D341Med (cell line): Measurements from ENCODE around the gene NFIA.

Source experiments
- DNase-seq: peaks from one replicate; pipeline ENCODE4 v3.0.0; 2012; ENCODE audit warnings: low spot score

The NFIA gene

DNA sequence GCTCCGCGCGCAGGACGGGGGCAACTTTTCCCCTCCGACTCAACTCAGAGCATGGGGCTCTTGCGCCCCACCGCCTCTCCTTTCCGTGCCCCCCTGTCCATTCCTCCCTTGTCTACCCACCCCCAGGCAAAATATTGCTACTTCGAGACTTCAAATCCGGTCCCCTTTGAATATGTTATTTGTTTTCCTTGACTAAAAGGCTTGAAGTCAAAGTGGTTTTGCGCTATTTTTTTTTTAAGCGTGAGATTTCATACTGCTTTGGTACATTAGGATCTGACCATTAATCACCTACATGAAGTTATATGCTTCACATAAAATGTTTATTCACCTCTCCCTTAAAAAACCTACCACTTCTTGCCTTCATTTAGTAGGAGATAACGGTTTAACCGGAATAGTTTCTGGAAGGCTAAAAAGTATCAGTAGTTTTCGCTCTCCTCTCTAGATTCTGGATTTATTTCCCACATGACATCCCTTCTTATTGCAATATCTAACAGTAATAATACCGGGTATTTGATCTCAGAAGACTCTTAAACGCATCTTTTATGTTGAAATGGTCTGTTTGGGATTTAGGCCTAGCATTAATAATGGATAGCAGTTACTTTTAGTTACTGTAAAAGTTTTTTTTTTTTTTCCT, 1.6 kb downstream of the NFIA start:
- DNase-seq: no peak

DNA sequence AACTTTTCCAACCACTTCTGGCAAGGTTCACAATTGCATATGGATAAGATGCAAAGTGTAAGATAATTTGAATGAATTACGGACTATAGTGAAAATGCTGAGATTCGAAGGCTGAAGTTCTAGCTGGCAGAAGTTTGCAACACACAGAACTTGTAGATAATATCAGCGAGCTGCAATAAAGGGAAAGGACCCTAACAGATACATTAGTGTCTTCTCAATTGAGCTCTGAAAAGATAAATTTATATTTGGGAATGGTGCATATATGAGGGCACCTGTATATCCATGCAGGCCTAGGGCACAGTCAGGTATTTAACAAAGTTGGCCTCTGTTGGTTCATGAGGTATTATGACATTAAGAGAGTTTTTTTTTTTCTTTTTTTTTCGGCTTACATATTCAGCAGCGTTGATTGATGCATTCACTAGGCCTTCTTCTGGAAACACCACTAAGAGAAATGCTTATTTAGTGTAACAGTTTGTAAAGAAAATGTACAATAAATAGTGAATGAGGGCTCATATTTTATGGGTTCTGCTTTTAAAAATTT, 2.2 kb downstream of the NFIA start:
- DNase-seq: no peak

DNA sequence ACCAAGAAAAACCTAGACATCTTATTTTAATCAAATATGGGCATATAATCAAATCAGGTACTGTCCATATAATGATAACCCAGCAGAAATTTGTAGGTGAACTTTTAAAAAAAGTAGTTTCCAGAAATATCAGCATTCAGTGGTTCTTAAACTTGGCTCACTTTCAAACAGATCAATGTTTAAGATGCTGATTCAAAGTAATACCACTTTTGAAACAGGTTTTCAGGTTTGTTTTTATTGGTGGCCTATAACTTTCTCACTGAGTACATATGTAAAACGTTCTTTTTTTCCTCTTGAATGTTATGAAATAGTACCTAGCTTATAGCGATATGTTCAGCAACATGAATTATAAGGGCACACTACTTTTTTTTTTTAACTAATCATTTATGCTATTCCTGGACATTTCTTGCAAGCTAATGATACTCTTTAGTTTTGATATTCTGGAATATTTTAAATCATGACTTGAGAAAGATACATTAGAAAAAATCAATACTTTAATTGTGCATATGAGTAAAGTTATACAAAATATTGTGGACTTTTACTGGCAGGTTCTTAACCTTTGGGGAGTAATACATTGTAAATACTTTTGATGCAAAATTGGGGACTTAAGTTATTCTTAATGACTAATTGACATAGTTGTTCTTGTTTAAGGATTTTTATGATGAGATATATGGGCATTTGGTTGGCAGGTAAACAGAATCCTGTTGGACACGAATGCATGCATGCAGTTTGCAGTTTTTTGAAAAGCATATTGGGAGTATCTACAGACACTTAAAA, 3.0 kb downstream of the NFIA start:
- DNase-seq: no peak

DNA sequence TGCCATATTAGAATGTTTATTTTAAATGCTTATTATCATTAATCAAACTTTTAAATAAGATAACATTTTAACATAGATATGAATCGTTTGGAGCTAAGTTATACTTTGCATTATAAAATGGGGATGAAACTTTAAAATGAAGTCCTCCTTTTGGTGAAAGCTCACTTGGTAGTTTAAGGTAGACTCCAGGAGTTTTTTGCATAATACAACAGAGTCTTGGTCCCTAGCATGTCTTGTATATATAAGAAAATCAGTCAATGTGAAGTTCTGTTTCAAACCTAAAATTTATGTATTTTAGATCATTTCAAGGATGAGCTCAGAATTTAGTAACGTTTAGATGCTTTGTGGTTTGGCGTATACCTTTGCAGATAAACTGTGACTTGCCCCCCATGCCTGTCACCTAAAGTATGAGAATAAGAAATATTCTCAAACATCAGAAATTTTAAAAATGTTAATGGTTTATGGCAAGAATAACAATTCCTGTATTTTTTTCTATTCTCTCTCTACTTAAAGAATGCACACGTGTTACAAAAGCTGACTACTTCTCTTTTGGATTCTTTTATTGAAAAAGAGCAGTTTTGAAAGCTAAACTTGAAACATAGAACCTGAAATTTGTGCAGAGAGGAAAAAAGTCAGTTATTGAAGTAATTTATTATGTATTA, 3.8 kb downstream of the NFIA start:
- no peak for DNase-seq

DNA sequence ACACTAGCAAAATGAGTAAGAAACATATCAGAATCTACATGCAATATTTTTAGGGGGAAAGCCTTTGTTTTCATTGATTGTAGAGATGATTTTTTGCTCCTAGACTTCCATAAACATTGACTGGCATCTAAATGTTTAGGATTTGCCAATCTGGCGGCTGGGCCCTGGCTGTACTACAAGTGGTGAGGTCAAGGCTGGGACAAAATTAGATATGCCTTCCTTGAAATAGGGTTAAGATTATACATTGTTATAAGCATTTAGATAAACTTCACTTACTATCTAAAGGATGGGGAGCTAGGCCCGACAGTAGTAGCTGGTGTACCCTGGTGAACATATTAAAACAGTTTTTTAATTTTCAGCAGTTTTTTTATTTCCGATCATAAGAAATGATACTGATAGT, 5.2 kb downstream of the NFIA start:
- no peak for DNase-seq

DNA sequence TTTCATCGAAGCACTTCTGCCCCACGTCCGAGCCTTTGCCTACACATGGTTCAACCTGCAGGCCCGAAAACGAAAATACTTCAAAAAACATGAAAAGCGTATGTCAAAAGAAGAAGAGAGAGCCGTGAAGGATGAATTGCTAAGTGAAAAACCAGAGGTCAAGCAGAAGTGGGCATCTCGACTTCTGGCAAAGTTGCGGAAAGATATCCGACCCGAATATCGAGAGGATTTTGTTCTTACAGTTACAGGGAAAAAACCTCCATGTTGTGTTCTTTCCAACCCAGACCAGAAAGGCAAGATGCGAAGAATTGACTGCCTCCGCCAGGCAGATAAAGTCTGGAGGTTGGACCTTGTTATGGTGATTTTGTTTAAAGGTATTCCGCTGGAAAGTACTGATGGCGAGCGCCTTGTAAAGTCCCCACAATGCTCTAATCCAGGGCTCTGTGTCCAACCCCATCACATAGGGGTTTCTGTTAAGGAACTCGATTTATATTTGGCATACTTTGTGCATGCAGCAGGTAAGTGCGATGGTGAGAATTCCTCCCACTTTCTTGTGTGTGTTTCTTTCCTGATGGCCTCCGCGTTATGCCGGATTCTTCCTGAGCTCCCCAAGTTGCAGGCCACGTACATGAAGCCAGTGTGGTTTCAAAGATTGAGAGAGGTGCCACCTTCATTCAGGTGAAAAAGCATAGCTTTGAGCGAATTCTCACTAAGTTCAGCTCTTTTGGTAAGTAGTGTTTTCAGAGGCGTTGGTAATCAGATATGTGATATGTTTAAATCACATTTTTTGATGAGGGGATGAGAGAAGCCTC, 6.0 kb downstream of the NFIA start:
- no peak for DNase-seq

DNA sequence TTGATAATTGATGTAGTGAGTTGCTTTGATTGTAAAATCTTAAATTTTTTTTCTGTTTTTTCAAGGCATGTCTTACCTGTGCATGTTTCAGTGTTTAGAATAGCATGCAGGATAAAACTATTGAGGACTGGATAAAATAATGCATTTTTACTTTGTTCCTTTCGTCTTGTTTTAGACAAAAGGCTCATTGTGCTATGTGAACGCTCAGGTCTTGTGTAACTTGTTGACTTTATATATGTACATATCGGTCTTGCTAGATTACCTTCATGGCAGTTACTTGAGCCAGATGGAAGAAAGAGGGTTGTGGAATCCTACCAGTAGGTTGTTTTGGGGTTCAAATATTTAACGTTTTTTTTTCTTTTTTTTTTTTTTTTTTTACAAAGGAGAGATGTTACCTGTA, 7.0 kb downstream of the NFIA start:
- DNase-seq: no peak

DNA sequence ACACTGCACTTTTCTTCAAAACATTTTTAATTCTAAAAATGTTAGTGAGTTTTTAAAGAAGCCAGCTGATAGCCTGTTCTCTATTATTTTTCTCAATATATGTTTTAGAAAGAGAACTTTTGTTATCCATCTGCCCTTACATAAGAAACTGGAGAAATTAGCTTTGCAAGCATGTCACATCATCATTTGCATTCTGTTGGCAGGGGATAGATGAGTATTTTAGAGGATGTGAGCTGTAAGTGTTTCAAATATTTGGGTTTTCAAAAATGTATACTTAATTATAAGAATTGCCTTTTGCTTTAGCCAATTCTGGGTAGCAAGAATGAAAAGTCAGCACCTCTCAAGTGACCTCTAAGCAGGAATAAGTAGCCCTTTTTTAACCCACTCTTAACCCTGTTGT, 7.4 kb downstream of the NFIA start:
- DNase-seq: no peak

DNA sequence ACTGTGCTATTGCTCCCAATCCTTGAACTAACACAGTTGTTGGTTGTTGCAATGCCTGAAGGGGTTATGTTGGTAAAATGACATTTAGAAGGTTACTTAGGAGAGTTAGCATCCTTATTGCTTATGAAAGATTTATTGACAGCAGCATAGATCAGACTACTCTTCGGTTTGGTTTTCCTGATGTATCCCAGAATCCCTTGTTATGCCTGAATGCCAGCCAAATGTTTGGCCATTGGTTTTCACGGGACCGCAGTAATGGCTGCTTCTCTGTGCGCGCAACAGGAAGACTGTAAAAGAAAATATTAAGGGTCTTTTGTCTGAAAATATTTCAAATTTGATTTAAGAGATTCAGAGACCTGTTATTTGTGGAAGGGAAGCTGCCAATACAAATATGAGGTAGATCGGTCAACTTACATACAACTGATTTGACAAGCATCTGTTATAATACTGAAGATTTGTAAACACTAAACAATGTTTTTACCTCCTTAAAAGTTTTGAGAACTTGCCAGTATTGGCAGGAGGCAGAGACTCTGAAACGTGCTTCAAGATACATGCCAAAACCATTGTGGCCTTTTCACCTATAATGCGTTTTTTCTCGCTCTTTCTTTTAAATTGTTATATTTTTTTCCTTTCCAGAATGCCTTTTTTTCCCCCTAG, 8.3 kb downstream of the NFIA start:
- DNase-seq: no peak

DNA sequence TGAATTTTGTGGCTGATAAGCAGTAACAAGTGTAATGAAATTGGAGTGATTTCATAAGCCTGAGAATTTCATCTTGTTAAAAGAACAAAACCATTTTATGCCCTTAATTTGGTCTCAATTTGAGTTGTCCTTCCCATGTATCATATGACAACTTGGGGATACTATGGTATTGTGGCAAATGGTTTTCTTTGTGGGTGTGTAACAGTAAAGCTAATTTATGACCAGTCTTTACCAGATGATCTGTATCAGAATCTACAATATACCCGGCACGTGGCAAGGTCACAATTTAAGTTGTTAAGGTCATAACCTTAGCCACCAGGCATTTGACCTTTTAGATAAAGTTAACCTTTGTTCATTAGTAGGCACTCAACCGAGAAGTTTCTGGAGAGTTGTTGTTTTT, 9.1 kb downstream of the NFIA start:
- DNase-seq: no peak

DNA sequence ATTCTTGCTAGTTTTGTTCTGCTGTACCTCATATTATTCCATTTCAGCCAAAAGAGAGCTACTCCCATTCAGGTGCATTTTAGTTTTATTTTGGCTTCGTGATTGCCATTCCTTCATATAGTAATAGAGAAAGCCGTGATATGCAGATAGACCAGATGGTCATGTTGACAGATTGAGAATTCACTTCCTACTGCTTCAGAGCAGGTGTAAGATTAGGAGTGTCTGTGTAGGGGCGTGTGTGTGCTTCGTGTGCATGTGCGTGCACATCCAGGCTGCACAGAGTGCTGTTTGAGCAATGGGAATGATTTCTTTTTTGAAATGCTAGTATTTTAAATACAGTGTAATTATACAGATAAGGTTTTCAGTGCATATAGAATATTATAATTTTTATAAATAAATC, 10.3 kb downstream of the NFIA start:
- DNase-seq: no peak

DNA sequence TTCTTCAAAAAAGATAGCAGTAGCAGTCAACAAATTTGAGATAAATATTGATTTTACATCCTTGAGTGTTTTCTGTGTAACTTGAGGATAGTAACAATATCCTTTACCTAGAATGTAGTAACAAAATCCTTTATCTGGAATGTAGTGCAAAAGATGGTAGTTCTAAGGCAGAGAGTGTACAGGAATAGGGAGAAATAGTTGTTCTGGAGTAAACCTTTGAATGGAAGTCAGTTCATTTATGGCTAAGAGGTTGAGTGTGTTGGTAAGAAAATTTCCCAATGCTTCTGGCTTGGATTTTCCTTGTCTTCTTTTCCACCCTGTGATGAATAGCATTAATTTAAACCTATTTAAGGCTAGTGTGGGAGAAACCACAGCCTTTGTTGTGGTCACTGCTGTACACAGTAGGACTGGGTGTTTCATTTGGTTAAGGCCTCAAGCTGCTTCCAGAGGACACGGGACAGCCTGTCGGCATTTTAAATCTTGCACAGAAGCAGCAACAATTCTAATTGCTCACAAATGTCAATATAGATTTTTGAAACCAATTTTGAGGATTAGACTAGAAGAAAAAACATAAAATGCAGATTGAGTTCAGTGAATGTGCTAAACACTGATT, 11.3 kb downstream of the NFIA start:
- DNase-seq: no peak

DNA sequence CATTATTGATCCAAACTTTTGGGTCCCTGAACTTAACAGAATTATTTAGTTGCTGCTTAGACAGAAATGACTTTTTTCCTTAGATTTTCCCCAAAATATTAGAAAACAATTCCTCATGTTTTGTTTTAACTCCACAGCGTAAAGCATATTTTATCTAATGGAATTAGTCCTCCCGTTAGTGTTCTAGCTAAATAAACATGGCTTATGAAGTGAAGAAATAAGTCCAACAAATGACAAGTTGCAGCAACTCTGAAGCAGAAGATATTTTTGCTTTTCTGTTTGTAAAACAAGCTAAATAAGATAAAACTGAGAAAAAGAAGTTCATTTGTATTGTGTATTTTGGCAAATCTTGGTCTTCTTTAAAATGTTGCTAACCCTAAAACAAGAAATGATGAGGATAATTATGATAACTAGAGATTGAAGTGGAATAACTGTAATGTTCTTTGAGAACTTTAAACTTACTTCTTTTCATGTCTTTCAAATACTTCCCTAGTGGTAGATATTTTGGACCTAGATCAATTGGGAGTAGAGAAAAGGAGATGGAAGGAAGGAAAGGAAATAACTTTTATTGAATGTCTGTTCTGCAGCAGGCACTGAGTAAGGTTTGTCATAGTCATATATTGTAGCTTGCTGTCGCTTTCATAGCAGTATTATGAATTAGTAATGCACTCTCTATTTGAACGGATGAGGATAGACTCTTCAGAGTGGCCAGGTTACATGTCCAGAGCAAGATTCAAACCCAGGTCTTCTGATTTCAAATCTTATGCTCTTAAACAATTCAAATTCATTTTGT, 12.5 kb downstream of the NFIA start:
- DNase-seq: no peak

DNA sequence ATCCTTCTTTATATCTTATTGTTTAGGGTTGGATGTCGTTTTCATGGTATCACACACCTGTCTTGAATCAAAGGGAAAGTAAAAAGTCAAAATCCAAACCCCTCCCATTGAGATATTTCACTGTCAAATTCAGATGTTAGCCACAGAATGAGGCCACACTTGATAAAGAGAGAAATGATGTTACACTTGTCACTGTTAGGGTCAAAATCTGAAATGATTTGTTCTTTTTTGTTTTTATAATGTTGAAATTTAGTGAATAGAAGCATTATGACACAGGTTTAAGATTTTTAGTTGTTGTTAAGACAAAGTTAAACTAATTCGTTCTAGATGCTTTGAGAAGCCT, 13.1 kb downstream of the NFIA start:
- no peak for DNase-seq

DNA sequence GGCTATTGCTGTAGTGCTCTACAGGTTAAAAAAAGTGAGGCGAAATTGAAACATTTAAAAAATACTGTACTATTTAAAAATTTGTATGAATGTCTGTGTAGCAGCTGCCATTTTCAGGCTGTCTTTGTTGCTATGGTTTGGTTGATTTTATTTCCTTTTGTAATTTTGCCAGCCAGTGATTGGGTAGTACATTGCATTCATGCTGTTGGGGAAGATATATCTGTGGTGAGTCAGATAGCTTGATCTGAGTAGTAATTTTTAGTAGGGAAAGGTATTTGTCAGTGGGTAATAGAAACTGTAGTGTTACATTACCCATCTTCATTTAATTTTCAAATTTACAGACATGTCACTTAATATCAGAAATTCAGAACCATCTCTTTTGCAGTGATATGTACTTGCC, 15.0 kb downstream of the NFIA start:
- DNase-seq: no peak

DNA sequence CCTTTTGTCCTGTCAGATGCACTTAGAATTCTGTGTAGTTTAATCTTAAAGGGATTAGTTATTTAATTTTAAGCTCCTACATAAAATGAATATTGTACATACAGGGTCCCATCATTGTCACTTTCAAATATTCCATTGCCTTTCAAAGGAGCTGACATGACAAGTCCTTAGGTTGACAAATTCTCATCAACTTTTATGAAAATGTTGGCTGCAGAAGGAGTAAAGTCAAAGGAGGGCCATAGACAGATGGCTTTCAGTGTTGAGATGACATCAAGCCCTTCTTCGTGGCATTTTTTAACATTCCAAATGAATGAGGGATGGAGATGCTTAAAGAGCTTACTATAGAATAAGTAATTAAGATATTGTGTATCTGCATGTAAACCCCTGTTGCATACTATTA, 15.4 kb downstream of the NFIA start:
- no peak for DNase-seq

DNA sequence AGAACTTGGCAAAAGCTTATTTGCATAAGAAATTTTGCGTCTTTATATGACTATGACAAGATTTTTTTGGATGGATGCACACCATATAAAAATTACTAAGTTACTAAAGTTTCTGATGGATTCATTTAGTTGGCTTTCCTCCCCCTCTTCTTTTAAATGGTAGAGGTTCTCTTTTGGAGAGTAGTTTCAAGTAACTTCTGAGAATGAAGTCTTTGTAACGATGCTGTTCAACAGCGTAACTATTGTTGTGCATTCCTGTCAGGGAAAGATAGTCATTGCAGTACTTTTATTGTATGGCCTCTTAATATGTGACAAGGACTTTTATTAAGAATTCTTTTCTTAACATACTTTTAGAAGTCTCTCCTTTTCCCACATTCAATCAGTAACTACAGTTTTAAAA, 16.0 kb downstream of the NFIA start:
- DNase-seq: no peak

DNA sequence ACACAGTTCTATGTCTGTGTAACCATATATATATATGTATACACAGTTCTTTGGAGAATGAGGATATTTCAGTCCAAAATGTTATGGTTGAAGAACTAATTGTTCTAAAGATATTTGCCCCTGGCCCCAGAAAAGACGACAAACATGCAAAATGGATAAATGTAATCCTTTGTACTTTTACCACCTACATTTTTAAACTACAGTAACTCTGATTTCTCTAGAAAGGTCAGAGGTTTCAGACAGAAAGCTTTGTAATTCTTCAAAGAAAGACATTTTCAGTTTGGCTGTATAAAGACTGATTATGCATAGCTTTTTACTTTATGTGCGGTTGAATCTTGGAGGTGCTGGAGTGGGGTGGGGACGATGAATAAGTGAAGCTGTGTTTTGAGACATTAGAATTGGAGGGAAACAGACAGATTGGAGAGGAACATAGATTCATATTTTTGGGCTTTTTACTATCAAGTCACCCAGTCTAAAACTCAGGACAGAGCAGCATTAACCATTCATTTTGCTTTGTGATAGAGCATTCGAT, 16.6 kb downstream of the NFIA start:
- DNase-seq: no peak

DNA sequence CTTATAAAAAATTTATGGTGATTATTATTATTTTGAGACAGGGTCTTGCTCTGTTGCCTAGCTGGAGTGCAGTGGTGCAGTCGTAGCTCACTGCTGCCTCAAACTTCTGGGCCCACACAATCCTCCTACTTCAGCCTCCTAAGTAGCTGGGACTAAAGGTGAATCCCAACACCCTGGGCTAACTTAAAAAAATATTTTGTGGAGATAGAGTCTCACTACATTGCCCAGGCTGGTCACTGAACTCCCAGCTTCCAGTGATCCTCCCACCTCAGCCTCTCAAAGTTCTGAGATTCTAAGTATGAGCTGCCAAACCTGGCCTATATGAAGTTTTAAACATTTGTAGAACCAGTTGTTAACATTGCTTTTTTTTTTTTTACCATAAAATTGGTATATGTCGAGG, 18.2 kb downstream of the NFIA start:
- DNase-seq: no peak

DNA sequence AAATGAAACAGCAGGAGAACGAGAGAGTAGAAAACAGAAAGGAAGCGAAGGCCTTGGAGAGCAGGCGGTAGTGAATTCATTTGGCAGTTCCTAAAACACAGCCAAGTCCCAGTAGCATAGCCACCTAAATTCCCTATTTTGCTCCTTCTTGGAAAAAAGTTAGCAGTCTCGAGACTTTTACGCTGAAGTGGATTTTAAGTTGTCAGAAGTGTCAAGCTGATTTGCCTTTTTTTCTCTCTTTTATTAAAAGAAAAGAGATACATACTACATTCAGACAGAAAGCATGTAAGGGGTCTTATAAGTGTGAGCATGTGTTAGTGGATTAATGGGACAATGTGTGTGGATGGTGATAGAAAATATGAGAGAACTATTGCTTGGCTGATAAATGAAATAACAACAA, 19.2 kb downstream of the NFIA start:
- no peak for DNase-seq
